Bronchial epithelial cell (primary cell): ENCODE measurements around the gene AOPEP. TPM values are rescaled to one million over a fixed set of nuclear protein-coding genes. Genes with fewer than 3 reads are reported as not detected.

Source experiments
- DNase-seq: peaks from one replicate; pipeline ENCODE4 v3.0.0-alpha.2; 2010; ENCODE audit warnings: low read depth
- FAIRE-seq: peaks from 2 replicates; lab custom pipeline; 2011; peaks lifted over from hg19 to GRCh38; lab: Jason Lieb, UNC
- H3K27me3 ChIP-seq: 2 replicates; pipeline ENCODE4 v1.5.1; 2011; ENCODE audit warnings: low read length; ENCODE audit not compliant: control insufficient read depth, insufficient read depth
- H3K36me3 ChIP-seq: 2 replicates; pipeline ENCODE4 v1.5.1; 2011; ENCODE audit warnings: low read length; ENCODE audit not compliant: control insufficient read depth, insufficient read depth
- H3K4me3 ChIP-seq: 2 replicates; pipeline ENCODE4 v1.5.1; 2011; ENCODE audit warnings: mild to moderate bottlenecking, low read depth, low read length, control low read depth
- CTCF ChIP-seq: IDR thresholded peaks from 2 replicates; pipeline ENCODE4 v1.5.1; 2011; ENCODE audit warnings: mild to moderate bottlenecking, moderate library complexity, low read length, control low read depth, inconsistent platforms; ENCODE audit not compliant: insufficient read depth, severe bottlenecking
- total RNA-seq: library from RNA; depleted of rRNA; stranded (reverse); fragments of >200 nt; gene quantifications from 2 replicates; pipeline ENCODE4 v1.2.1, GENCODE V29; 2014

Gene AOPEP
- total RNA-seq, 1 donor from 2014 or later = 91.1 TPM

- no peak for TF ChIP-seq CTCF
- no peak for FAIRE-seq
- Histone ChIP-seq H3K27me3 (no peaks in the 10 kb centered on the region), H3K36me3 (no peaks in the 10 kb centered on the region), H3K4me3 (no peak overlapping the region)
- DNase-seq = no peak
Measured at GRCh38 chr9:95128177-95128524, 401.7 kb downstream of the AOPEP start.

GRCh38 chr9:95129476-95130291 lies 403.2 kb downstream of the AOPEP start:
- DNase-seq = no peak
- FAIRE-seq = peak; percentile 90
- Histone ChIP-seq H3K4me3 (no peak overlapping the region), H3K27me3 (no peaks in the 10 kb centered on the region), H3K36me3 (peaks cover 1% of the 10 kb centered on the region)
- TF ChIP-seq CTCF = no peak

GRCh38 chr9:95130484-95130883 lies 404.0 kb downstream of the AOPEP start:
- DNase-seq = peak; percentile 38
- FAIRE-seq = no peak
- Histone ChIP-seq H3K27me3 (no peaks in the 10 kb centered on the region), H3K36me3 (peaks cover 1% of the 10 kb centered on the region), H3K4me3 (no peak overlapping the region)
- TF ChIP-seq CTCF = no peak

GRCh38 chr9:95131023-95131943 lies 404.8 kb downstream of the AOPEP start:
- TF ChIP-seq CTCF = peak; percentile 91
- no peaks in the 10 kb centered on the region for H3K27me3 ChIP-seq
- peaks cover 1% of the 10 kb centered on the region for H3K36me3 ChIP-seq
- no peak overlapping the region for H3K4me3 ChIP-seq
- DNase-seq (peak; percentile 56), FAIRE-seq (peak; percentile 58)

GRCh38 chr9:95132366-95133324 lies 406.1 kb downstream of the AOPEP start:
- DNase-seq = no peak
- no peak for TF ChIP-seq CTCF
- no peak overlapping the region for H3K4me3 ChIP-seq
- peaks cover 1% of the 10 kb centered on the region for H3K36me3 ChIP-seq
- H3K27me3 ChIP-seq = no peaks in the 10 kb centered on the region
- FAIRE-seq = peak; percentile 47
